T-helper 9 cell (primary cell): Measurements from ENCODE around the gene REEP3.

Experiments
- DNase-seq: peaks from one replicate; pipeline ENCODE4 v3.0.0-alpha.2; 2020

REEP3 gene

DNA sequence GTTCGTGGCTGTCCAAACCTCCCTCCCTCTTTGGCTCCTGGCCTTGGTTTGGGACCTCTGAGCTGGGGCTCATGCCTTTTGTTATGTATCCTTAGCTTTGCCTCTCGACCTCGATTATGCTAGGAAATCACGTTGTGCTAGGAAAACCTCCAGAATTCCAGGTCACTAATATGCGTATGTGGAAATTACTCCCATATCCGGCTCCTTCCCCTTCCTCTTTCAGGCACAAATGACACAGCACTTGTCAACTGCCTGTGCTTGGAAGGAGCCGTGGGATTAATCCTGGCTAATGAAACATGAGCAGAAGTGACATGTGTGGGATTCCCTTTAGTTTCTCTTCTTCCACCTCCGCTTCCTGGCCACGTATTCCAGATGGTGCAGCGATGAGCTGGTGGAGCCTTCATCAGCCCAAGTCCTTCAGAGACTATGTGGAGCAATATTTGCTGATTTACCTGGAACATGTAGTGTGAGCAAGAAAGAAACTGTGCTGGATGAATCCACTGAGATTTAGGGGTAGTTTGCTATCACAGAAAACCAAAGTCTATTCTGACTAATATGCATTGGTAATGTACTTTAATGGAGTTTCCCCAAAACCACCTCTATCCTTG is 149.2 kb downstream of the REEP3 start:
- DNase-seq: no peak

DNA sequence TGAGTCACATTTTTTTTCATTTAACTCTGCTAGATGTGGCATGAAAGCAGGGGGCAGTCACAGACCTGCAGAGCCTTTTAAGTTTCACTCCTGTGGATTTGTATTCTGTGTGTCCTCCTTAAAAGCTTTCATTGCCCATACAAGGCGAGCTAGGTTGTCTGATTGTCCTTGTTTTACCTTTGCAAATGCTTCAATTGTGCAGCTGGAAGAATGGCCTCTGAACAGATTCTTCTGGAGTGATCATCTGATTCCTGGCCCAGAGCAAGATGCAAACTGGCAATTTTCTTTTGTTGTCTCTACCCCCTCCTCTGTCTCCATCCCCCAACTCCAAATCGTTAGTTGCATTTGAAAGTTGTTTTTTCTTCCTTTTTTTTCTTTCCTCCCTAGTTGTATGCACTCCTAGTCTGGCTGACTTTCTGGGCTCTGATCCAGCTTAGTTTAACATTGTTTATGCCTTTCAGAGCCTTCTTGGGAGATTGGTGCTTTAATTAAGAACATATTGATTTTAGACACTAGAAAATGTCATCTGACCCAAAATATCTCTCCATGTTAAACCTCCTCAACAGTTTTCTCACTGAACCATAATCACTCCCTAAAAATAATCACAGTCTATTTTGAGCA is 150.2 kb downstream of the REEP3 start:
- DNase-seq: no peak

DNA sequence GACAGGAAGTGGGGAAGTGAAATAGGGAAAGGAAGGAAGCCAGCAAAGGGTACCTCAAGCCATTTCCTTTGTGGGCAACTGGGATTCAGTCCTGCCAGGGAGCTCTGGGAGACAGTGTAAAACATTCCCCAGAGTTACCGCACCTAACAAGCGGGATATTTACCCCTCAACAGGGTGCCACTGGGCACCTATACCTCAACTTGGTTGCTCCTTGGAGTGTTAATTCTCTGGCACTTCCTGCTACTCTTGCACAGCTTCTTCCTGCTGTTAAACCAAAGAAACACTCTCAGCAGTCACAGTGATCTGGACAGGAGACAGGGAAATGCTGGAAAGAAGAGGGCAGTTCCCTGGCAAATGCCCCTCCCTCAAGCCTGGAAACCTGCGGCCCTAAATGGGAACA is 151.3 kb downstream of the REEP3 start:
- DNase-seq: no peak

DNA sequence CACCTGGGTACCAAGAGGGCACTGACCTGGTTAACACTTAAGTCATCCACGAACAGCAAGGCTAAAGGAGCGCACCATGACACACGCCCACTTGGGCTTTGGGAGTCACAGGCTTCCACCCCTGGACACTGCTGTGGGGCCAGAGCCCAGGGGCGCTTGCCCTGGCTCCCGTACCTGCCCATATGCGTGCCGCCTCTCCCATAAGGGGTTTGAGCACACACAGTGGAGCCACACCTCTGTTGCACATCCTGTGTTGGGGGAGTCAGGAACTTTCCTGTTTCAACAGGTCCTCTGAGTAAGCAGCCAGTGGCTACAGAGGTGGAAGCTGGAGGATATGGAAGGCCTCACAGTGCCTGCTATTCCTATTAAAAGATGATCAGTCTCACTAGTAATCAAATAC is 152.0 kb downstream of the REEP3 start:
- no peak for DNase-seq

GRCh38 chr10:63673846-63674245 is 152.6 kb downstream of the REEP3 start:
- no peak for DNase-seq
